GM12874 (cell line): ENCODE measurements around the gene SGTA.

Source experiments
- TF ChIP-seq, protein P1 (sequence below): IDR thresholded peaks from 2 replicates; pipeline ENCODE4 v1.5.1; 2011; ENCODE audit warnings: low read depth, mild to moderate bottlenecking, control low read depth, low read length, moderate library complexity; ENCODE audit not compliant: insufficient read depth

SGTA gene

DNA sequence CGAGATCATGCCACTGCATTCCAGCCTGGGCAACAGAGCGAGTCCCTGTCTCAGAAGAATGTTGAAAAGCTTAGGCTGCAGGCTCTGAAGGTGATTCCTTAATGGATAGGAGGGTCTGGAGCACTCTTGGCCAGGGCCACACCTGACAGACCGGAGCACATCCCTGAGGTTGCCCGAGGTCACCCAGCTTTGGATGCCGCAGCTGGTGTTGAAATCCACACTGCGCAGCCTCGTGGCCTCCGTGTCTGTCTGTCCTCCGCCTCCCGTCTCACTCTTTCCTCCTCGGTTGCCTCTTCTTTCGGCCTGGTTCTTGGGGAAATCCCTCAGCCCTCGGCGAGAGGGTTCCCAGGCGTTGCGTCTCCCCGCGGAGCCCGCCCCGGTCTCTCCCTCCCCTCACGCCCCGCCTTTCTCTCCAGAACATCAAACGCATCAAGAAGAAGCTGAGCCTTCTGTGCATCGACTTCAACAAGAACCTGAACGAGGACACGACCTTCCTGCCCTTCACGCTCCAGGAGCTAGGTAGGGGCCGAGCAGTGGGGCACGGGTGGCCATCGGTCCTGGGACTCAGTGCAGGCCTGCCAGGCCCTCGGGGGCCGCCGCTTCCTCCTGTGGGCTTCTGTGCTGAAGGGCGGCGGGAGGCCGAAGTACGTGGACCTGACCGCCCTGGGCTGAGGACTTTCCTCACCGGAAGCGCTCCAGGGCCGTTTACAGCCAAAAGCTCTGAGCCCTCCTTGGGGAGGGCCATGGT is 16.4 kb upstream of the SGTA start:
- TF ChIP-seq, protein P1, sequence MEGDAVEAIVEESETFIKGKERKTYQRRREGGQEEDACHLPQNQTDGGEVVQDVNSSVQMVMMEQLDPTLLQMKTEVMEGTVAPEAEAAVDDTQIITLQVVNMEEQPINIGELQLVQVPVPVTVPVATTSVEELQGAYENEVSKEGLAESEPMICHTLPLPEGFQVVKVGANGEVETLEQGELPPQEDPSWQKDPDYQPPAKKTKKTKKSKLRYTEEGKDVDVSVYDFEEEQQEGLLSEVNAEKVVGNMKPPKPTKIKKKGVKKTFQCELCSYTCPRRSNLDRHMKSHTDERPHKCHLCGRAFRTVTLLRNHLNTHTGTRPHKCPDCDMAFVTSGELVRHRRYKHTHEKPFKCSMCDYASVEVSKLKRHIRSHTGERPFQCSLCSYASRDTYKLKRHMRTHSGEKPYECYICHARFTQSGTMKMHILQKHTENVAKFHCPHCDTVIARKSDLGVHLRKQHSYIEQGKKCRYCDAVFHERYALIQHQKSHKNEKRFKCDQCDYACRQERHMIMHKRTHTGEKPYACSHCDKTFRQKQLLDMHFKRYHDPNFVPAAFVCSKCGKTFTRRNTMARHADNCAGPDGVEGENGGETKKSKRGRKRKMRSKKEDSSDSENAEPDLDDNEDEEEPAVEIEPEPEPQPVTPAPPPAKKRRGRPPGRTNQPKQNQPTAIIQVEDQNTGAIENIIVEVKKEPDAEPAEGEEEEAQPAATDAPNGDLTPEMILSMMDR: no peak

DNA sequence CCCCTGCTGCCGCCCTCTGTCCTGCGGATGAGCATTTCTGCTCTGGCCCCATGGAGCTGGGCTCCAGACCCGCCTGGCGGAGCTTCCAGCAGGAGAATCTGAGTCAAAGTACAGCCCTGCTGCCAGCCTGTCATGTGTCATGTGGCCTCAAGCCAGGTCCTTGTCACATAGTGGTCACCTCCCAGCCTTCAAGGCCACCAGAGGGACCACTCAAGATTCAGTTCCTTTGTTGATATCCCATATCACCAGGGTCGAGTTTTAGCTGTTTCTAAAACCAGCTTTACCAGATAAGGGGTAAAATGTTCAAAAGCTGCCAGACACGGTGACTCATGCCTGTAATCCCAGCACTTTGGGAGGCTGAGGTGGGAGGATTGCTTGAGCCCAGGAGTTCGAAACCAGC is 15.7 kb upstream of the SGTA start:
- TF ChIP-seq, protein P1: no peak

DNA sequence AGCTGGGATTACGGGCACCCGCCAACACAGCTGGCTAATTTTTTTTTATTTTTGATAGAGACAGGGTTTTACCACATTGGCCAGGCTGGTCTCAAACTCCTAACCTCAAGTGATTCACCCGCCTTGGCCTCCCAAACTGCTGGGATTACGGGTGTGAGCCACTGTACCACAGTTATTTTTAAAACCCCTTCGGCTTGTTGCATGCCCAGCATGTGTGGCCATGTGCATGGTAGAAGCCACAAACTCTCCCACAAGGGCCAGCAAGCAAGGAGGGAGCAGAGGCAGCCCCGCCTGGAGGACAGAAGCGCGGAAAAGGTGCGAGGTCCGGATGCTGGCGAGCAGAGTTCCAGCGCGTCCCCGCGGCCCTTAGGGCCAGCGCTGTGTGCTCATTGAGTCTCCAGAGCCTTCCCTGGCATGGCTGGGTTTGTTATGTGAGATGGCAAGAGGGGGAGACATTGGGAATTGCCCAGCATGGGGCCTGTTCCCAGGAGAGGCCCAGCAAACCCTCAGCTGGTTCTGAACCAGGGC is 15.1 kb upstream of the SGTA start:
- TF ChIP-seq, protein P1: no peak

DNA sequence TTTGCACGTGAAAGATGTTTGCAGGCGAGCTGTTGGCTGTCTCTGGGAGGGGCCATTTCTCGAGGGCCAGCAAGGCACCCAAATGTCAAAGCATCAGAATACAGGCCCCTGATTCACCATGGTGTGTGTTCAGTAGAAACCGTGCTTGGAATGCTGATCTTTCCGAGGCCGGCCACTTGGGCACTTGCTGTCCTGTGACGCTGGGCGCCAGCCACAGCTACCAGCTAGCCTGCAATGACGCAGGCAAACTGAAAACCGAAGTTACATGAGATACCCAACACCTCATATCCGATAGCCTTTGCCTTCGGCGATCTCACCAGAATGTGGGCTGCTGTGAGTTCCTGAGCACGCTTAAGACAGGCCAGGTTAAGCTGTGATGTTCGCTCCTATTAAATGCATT is 14.2 kb upstream of the SGTA start:
- TF ChIP-seq, protein P1: no peak

DNA sequence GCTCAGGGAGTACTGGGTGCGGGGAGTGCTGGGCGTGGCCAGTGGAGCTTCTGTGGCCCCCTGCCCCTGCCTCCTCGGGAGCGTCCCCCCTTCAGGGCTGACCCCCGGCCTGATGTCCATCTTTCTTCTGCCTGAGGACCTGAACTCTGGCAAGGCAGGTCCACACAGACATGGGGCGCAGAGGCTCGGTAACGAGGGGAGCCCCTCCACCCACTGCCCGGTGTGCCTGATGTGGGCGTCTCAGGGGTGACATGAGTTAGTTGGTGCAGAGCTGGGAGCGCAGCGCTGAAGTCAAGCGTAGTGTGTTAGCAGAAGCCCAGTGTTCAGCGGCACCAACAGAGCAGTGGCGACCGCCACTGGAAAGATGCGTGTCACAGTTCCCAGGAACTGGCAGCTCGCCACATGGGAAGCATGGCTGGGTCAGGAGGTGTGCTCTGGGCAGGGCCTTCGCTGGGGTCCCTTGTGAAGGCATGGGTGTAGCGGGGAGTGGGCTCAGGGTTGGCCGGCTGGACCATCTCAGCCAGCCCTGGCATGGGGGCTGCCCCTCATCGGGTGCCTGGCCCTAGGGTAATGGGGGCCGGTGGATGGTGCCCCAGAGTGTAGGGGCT is 13.7 kb upstream of the SGTA start:
- TF ChIP-seq, protein P1: no peak

DNA sequence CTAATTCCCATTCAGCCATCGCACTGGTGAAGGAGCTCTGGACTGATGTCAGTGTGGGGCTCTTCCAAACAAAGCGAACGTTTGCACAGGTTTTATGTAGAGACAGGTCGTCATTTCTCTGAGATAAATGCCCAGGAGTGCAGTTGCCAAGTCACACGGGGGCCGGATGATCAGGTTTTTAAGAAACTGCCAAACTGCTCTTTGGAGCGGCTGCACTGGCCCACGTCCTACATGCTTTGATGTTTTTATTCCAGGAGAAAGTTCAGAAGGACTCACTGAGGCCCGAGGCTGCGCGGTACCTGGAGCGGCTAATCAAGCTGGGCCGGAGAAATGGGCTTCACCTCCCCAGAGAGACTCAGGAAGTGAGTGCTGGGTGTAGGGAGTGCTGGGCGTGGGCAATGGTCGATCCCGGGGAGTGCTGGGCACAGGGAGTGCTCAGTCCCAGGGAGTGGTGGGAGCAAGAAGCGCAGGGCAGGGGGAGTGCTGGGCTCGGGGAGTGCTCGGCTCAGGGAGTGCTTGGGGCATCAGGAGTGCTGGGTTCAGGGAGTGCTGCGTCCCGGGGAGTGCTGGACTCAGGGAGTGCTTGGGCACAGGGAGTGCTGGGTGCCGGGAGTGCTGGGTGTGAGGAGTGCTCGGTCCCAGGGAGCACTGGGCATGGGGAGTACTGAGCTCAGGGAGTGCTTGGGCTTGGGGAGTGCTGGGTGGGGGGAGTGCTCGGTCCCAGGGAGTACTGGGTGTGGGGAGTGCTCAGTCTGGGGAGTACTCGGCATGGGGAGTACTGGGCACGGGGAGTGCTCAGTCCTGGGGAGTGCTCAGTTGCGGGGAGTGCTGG is 13.0 kb upstream of the SGTA start:
- TF ChIP-seq, protein P1: no peak

DNA sequence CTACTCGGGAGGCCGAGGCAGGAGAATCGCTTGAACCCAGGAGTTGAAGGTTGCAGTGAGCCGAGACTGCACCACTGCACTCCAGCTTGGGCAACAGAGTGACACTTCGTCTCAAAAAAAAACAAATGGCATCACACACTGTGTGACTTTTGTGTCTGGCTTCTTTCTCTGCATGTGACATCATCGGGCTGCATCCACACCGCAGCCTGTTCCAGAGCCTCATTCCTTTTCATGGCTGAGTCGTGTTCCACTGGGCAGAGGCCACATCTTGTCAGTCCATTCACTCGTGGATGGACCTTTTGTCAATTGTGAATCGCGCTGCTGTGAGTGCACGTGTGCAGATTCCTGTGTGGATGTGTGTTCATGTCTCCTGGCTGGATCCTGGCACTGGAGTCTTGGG is 10.5 kb upstream of the SGTA start:
- TF ChIP-seq, protein P1: no peak
